GM19467 (cell line): ENCODE data around the gene RAB1B.
"Not testable (repeated sequence)": the region's sequence is repeated elsewhere in the genome, so short reads cannot be mapped to it uniquely, and the experiment has no call there.

ENCODE experiments used
- ATAC-seq: cut with Tn5 transposase; IDR thresholded peaks from one replicate; pipeline ENCODE4 v1.9.1; 2021; ENCODE audit warnings: mild to moderate bottlenecking, moderate library complexity; ENCODE audit not compliant: unreplicated experiment

The RAB1B gene

GRCh38 chr11:66266378-66267038 is 1.9 kb upstream of the RAB1B start:
- ATAC-seq, result no peak

- ATAC-seq, result no peak
Observed at GRCh38 chr11:66267039-66267378, 1.4 kb upstream of the RAB1B start.

GRCh38 chr11:66267379-66268243 is 828 bp upstream of the RAB1B start:
- peak; percentile 40 for ATAC-seq

- ATAC-seq, result no peak
Observed at GRCh38 chr11:66268952-66269905, 790 bp downstream of the RAB1B start.

- ATAC-seq, result no peak
Observed at GRCh38 chr11:66271816-66272215, 3.4 kb downstream of the RAB1B start.

GRCh38 chr11:66272596-66272995 is 4.2 kb downstream of the RAB1B start:
- no peak for ATAC-seq

GRCh38 chr11:66274219-66274618 is 5.8 kb downstream of the RAB1B start:
- ATAC-seq, result no peak

- ATAC-seq, result no peak
Observed at GRCh38 chr11:66275396-66275795, 7.0 kb downstream of the RAB1B start.

GRCh38 chr11:66275984-66276612 is 7.7 kb downstream of the RAB1B start:
- no peak for ATAC-seq

GRCh38 chr11:66276619-66277018 is 8.2 kb downstream of the RAB1B start:
- not testable (repeated sequence) for ATAC-seq

GRCh38 chr11:66277064-66277463 is 8.6 kb downstream of the RAB1B start:
- not testable (repeated sequence) for ATAC-seq

GRCh38 chr11:66277471-66278362 is 9.3 kb downstream of the RAB1B start, which contains the start of gene CNIH2:
Gene CNIH2 (plus strand): TSS chr11:66278175. CDS start chr11:66278457, 282 bp downstream.
- no peak for ATAC-seq

GRCh38 chr11:66278363-66279091 is 10.1 kb downstream of the RAB1B start:
- ATAC-seq, result no peak

GRCh38 chr11:66279092-66279734 is 10.8 kb downstream of the RAB1B start:
- no peak for ATAC-seq

- ATAC-seq, result no peak
Observed at GRCh38 chr11:66280428-66280827, 12.0 kb downstream of the RAB1B start.

- ATAC-seq, result no peak
Observed at GRCh38 chr11:66281001-66281400, 12.6 kb downstream of the RAB1B start.

- ATAC-seq, result no peak
Observed at GRCh38 chr11:66281776-66282467, 13.5 kb downstream of the RAB1B start.
